NCI-H69 (cell line): ENCODE results near the gene COL15A1.

Experiments used
- DNase-seq: peaks from one replicate; lab custom pipeline; 2025; lab: John Stamatoyannopoulos, UW

Gene COL15A1

GRCh38 chr9:99108131-99108530, 164.4 kb downstream of the COL15A1 start:
- DNase-seq: no peak

DNA sequence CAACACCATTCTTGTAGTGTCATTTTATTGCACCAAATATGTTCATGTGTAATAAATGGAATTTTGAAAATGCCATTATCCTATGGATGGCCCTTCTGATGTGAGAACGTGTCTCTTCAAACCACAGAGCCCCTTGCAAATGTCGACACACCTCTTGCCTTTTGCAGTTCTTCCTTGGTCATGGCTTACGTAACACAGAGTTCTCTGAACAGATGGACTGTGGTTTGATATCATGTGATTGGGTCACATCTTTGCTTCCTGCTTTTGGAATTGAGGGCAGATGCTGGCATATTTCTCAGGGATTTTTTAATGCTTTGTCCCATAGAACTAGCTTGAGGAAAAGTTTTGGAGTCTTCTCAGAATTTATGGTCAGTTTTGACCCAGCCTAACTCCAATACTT, 165.8 kb downstream of the COL15A1 start:
- DNase-seq: no peak

DNA sequence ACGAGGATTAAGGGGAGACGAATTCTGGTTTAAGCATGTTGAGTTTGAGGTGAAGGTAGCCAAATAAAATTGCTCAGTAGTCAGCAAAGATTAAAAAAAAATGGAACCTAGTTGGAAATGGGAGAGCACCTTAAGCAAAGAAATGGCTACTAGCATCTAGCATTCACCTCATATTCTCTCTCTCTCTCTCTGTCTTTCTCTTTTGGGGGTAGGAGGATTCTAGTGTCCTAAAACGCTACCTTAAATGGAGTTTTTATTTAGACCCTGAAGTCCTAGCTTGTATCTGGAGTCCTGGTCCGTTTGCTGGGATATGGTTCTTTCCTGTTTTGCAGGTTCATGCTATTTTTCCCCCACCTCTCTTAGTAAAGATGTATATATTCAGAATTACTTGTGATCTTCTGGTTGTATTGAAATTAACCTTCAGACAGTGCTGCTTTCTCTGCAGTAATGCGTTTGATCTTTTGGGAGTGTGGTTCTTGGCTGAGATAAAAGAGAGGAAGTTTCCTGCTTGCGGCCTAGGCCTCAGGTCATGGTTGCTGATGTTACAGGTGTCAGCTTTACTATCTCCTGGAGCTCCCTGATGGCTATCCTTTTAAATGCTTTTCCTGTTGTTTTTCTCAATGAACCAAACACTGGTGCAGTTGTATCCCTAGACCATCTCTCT, 169.2 kb downstream of the COL15A1 start:
- DNase-seq: no peak

DNA sequence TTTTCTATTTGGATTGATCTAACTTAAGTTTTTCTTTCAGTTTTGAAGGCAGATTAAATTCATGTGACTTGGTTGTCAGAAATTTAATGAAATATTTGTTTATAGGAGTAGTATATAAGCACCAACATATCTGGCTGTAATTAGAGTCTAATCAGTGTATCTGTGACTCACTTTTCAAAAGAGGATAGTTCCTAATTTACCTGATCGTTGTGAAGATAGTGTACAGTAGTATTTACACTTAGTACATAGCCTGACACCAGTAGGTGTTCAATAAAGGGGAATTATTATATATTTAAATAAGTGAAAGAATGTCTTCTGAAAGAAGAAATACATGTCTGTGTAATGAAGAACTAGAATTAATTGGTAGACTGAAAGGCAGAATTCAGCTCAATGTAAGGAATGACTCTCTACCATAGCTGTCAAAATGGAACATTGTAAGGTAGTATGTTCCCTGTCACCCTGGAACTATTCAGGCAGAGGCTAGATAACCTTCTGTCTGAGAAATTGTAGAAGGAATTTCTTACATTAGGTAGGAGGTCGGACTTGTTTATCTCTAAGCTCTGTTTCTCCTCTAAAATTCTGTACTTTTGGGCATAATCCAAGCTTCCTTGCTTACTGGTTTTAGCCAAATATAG, 169.8 kb downstream of the COL15A1 start:
- no peak for DNase-seq

- DNase-seq: no peak
Measured at GRCh38 chr9:99114049-99114440, 170.3 kb downstream of the COL15A1 start.

- DNase-seq: no peak
Measured at GRCh38 chr9:99114846-99115500, 171.3 kb downstream of the COL15A1 start.

DNA sequence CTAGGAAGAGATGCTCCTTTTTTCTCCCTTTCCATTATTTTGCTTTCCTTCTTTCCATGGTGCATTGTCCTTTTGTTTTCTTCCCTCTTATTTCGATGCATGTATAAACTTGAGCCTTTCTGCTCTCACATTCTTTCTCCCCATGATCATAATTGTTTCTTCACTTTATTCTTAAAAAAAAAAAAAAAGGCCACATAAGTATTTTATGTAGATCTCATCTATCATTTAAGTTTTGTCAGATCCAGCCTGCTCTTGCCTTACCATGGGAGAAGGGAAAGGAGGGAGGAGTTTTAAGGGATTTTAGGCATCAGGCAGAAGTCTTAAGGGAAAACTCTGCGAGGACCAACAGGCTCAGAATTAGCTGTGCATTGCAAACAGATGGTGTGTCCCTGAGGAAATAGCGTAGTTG, 172.3 kb downstream of the COL15A1 start:
- peak; percentile 77 for DNase-seq

DNA sequence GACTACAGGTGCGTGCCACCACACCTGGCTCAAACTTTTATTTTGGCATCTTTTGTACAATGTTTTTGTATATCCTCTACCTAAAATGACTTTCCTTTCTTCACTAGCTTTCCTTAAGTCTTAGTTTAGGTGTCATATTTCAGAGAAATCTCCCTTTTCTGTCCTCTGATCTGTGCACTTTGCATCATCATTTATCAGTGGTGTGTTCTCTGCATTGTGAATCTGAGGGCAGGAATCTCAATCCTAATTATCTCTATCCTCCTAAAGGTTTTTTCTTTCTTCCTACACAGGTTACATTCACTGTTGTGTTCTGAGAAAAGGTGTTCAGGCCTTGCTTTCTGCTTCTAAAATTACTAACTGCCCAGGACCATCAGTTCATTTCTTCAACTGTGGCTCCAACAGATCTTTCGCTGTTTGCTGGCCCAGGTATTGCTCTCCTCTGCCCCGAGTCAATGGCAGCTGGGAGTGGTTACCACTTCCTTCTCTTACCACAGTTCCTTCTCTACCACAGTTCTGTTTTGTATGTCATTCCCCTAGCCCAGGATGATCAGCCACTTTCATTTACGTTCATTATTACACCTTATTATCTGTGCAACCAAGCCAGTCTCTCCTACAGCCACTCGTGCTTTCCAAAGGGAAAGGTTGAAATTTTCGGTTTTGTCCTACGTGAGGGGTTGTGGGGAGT, 175.2 kb downstream of the COL15A1 start:
- no peak for DNase-seq

DNA sequence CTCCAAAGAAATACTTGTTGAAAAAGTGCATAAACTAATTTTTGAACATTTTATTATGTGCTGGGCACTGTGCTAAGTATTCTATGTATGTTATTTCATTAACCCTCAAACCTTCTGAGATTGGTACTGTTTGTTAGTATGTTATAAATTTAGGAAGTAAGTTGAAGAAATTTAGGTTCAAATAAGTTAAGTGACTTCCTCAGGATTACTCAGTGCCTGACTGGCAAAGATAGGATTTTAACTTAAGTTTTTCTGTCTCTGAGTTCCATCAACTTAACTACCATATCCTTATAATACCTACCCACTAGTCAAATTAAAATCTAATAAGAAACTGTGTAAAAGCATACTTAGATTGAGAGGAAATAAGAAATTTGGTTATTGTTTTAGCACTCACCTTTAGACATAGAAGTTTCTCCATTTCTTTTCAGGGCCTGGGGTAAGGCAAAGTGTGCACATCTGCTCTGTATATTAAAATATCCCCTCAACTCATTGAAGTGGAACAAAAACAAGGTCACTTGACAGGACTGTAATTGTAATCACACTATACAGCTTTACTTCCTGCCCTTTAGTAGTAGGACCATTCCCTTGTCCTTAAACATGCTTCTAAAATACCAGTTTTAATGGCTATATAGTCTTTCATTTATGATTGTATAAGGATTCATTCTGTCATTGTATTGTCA, 176.4 kb downstream of the COL15A1 start:
- peak; percentile 55 for DNase-seq
